VCaP (cell line): ENCODE measurements around the gene GFI1B.
A peak's percentile ranks its signal among the peaks of the same experiment; 100 is the strongest.
"Not testable (repeated sequence)": the region's sequence is repeated elsewhere in the genome, so short reads cannot be mapped to it uniquely, and the experiment has no call there.

Source experiments
- H3K27ac ChIP-seq: fragments of 450-650 bp; 2 replicates; pipeline ENCODE4 v1.5.1; 2017
- CTCF ChIP-seq: fragments of 450-650 bp; conservative IDR thresholded peaks from 2 replicates; pipeline ENCODE4 v1.5.1; 2017; ENCODE audit warnings: mild to moderate bottlenecking, moderate library complexity

GFI1B gene

GRCh38 chr9:133035669-133036068, 57.2 kb downstream of the GFI1B start:
- no peak overlapping the region for H3K27ac ChIP-seq
- TF ChIP-seq CTCF, result no peak

- TF ChIP-seq CTCF, result no peak
Measured at GRCh38 chr9:133037775-133038515, 59.5 kb downstream of the GFI1B start.

GRCh38 chr9:133040892-133041479, 62.5 kb downstream of the GFI1B start:
- TF ChIP-seq CTCF, result peak; percentile 66
- not testable (repeated sequence) for H3K27ac ChIP-seq

More at GRCh38 chr9:133037775-133038515, 59.5 kb downstream of the GFI1B start:
- no peak overlapping the region for H3K27ac ChIP-seq
